Thyroid gland (tissue), 4 donors: ENCODE data around the gene NNT. TPM values are rescaled to one million over a fixed set of nuclear protein-coding genes. Genes with fewer than 3 reads are reported as not detected.
A peak's percentile ranks its signal among the peaks of the same experiment; 100 is the strongest.
"Not testable (repeated sequence)": the region's sequence is repeated elsewhere in the genome, so short reads cannot be mapped to it uniquely, and the experiment has no call there.

Source experiments
- DNase-seq, 2 donors: peaks; one replicate each; pipeline ENCODE4 v3.0.0-alpha.2; 2019
- H3K27ac ChIP-seq, 3 donors: fragments of 200-600 bp; sonication (generic); 1 replicate in 2 of 3; 2 replicates in 1 of 3; pipeline ENCODE4 v1.5.1; 2016 to 2019; ENCODE audit warnings: mild to moderate bottlenecking in 1 of 3, moderate library complexity in 1 of 3
- H3K27me3 ChIP-seq: fragments of 200-600 bp; sonication (generic); one replicate; pipeline ENCODE4 v1.5.1; 2019
- H3K36me3 ChIP-seq, 2 donors: fragments of 200-600 bp; sonication (generic); one replicate each; pipeline ENCODE4 v1.5.1; 2016 to 2019
- H3K4me1 ChIP-seq, 2 donors: fragments of 200-600 bp; sonication (generic); one replicate each; pipeline ENCODE4 v1.5.1; 2017 to 2019
- H3K4me3 ChIP-seq, 3 donors: fragments of 200-600 bp; sonication (generic); replicated peaks in 1 of 3; 1 replicate in 2 of 3; 2 replicates in 1 of 3; pipeline ENCODE4 v1.5.1; 2016; ENCODE audit warnings: mild to moderate bottlenecking in 1 of 3
- H3K9me3 ChIP-seq: fragments of 200-600 bp; sonication (generic); one replicate; pipeline ENCODE4 v1.5.1; 2017
- POLR2A ChIP-seq, 2 donors: fragments of 450-650 bp; IDR thresholded peaks; one replicate each; pipeline ENCODE4 v1.6.1; 2017; ENCODE audit warnings: antibody characterized with exemption in 2 of 2, mild to moderate bottlenecking in 2 of 2, moderate library complexity in 1 of 2
- WGBS, 2 donors: methylation state at CpG; one replicate each; pipeline ENCODE4 v1.1.5; 2017; 5-methylcytosine and 5-hydroxymethylcytosine counted together
- intact Hi-C: fragments of 100-400 bp; cut with DNase I; formaldehyde crosslinking; loops from one replicate; pipeline ENCODE4 v1.15.1; 2023
- total RNA-seq, 4 donors: library from RNA; depleted of rRNA; stranded (reverse); fragments of >200 nt; gene quantifications; one replicate each; pipeline ENCODE4 v1.2.3, GENCODE V29; 2016
- TF ChIP-seq, protein P1 (sequence below), 6 experiments: fragments of 200-600 bp in 3 of 6; fragments of 450-650 bp in 3 of 6; sonication (generic) in 3 of 6; IDR thresholded peaks; one replicate each; pipeline ENCODE4 v1.5.1; 2016 to 2019; ENCODE audit warnings: antibody characterized with exemption in 6 of 6, mild to moderate bottlenecking in 2 of 6, inconsistent platforms in 1 of 6, moderate library complexity in 1 of 6

The NNT gene
- total RNA-seq, 4 donors from 2014 or later: 95.7 to 125 (median 104) TPM

DNA sequence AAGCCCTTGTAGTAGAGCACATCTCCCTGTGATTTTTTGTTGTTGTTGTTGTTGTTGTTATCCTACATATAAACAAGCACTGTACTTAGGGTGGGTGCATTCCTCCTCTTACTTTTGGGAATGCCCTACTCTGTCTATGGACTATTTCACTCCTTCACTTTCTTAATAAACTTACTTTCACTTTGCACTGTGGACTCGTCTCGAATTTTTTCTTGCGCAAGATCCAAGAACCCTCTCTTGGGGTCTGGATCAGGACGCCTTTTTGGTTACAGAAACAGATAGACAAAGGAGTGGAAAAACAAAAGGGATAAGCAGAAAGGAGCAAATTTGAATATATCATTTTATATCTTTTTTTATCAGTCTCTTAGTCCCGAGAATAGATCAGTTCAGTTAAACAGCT lies 31.7 kb upstream of the NNT start:
- DNase-seq: no peak
- intact Hi-C loops: no loop called here
- H3K27ac ChIP-seq: peak overlapping the region in 1 of 3 donors; percentile 56
- no peak for TF ChIP-seq POLR2A (IDR thresholded peaks at IDR 0.05)
- TF ChIP-seq, protein P1, sequence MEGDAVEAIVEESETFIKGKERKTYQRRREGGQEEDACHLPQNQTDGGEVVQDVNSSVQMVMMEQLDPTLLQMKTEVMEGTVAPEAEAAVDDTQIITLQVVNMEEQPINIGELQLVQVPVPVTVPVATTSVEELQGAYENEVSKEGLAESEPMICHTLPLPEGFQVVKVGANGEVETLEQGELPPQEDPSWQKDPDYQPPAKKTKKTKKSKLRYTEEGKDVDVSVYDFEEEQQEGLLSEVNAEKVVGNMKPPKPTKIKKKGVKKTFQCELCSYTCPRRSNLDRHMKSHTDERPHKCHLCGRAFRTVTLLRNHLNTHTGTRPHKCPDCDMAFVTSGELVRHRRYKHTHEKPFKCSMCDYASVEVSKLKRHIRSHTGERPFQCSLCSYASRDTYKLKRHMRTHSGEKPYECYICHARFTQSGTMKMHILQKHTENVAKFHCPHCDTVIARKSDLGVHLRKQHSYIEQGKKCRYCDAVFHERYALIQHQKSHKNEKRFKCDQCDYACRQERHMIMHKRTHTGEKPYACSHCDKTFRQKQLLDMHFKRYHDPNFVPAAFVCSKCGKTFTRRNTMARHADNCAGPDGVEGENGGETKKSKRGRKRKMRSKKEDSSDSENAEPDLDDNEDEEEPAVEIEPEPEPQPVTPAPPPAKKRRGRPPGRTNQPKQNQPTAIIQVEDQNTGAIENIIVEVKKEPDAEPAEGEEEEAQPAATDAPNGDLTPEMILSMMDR (IDR thresholded peaks at IDR 0.05): no peak
- 83 to 84% methylated on average over 5 of the region's 5 CpGs for WGBS, 2 donors
- no peak overlapping the region for H3K4me3 ChIP-seq
- H3K27me3 ChIP-seq: no peaks in the 10 kb centered on the region
- no peaks in the 10 kb centered on the region for H3K36me3 ChIP-seq
- H3K9me3 ChIP-seq: no peaks in the 10 kb centered on the region
- H3K4me1 ChIP-seq: peaks cover 17% of the 10 kb centered on the region in 2 donors

DNA sequence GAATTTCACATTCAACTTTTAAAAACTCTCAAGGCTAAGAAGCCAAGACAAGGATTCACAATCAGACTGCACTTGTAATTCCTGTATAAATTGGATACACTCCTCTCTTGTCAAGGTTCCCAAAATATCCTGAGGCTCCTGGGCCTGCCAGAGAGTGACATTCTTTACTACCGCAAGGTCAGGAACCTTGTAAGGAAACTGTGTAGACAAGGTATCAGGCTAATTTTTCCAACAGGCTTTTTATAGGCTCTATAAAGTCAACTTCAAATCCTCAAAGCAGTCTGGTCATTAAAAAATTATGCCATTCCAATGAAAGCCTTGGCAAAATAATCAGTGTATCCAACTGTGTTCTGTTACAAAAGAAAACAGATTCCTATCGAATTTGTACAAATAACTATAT lies 30.6 kb upstream of the NNT start:
- Histone ChIP-seq H3K9me3 (no peaks in the 10 kb centered on the region), H3K27ac (peak overlapping the region; percentile 41 to 56 (median 46)), H3K4me3 (no peak overlapping the region), H3K36me3 (no peaks in the 10 kb centered on the region), H3K27me3 (no peaks in the 10 kb centered on the region), H3K4me1 (peaks cover 17% of the 10 kb centered on the region in 2 donors)
- 26 to 27% methylated on average over 2 of the region's 2 CpGs for WGBS, 2 donors
- TF ChIP-seq, protein P1 (IDR thresholded peaks at IDR 0.05): no peak
- TF ChIP-seq POLR2A (IDR thresholded peaks at IDR 0.05): no peak
- DNase-seq: peak in 1 of 2 donors; percentile 20
- intact Hi-C loops: no loop called here

DNA sequence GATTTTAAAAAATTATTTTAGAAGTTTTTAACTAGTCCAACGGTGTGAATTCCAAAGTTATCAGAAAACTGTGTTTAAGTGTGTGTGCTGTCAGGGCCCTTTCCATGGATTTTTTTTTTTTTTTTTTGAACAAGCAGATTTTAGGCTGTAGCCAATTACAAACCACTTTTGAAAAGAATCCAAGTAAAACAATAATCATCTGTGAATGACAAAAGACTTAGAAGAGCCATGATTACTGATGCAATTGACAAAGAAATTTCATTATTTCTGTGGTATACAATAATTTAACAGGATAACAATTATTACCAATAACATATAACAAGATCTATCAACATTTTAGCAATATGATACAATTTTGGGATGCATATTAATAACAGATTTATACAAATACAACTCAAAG lies 29.9 kb upstream of the NNT start:
- intact Hi-C loops: no loop called here
- WGBS, 2 donors: 63 to 73% methylated on average over 1 of the region's 1 CpG
- Histone ChIP-seq H3K4me1 (peaks cover 17% of the 10 kb centered on the region in 2 donors), H3K36me3 (no peaks in the 10 kb centered on the region), H3K27ac (peak overlapping the region; percentile 41 to 56 (median 46)), H3K4me3 (no peak overlapping the region), H3K27me3 (no peaks in the 10 kb centered on the region), H3K9me3 (no peaks in the 10 kb centered on the region)
- TF ChIP-seq POLR2A (IDR thresholded peaks at IDR 0.05): no peak
- TF ChIP-seq, protein P1 (IDR thresholded peaks at IDR 0.05): no peak
- DNase-seq: no peak

DNA sequence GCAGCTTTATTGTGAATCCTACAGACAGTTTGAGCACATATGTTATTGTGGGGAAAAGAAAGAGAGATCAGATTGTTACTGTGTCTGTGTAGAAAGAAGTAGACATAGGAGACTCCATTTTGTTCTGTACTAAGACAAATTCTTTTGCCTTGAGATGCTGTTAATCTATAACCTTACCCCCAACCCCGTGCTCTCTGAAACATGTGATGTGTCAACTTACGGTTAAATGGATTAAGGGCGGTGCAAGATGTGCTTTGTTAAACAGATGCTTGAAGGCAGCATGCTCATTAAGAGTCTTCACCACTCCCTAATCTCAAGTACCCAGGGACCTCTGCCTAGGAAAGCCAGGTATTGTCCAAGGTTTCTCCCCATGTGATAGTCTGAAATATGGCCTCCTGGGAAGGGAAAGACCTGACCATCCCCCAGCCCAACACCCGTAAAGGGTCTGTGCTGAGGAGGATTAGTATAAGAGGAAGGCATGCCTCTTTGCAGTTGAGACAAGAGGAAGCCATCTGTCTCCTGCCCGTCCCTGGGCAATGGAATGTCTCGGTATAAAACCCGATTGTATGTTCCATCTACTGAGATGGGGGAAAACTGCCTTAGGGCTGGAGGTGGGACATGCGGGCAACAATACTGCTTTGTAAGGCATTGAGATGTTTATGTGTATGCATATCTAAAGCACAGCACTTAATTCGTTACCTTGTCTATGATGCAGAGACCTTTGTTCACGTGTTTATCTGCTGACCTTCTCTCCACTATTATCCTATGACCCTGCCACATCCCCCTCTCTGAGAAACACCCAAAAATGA lies 22.4 kb upstream of the NNT start:
- WGBS, 2 donors: 86 to 93% methylated on average over 10 of the region's 10 CpGs
- H3K27me3 ChIP-seq, H3K27ac ChIP-seq, DNase-seq, H3K9me3 ChIP-seq, H3K36me3 ChIP-seq, H3K4me3 ChIP-seq, intact Hi-C loops, H3K4me1 ChIP-seq: not testable (repeated sequence)

DNA sequence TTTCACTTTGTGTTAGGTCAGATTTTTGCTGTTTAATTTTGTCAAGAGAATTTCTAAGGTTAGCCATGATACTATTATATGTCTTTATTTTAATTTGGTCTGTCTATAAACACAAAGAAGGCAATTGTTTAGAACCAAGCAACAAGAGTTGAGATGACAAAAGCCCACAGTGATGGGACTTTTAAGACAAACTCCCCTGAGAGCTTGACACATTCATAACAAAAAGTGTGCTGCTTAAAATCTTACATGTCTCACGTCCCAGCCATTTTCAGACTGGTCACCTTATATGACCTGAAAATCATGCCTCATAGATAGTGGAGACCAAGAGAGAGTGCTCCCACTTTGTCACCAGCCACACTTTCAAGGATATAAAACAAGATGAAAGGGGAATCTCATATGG lies 21.6 kb upstream of the NNT start:
- H3K36me3 ChIP-seq: no peaks in the 10 kb centered on the region
- no peaks in the 10 kb centered on the region for H3K27me3 ChIP-seq
- DNase-seq: no peak
- H3K4me3 ChIP-seq: no peak overlapping the region
- H3K4me1 ChIP-seq: no peaks in the 10 kb centered on the region
- WGBS, 2 donors: 86 to 90% methylated on average over 1 of the region's 1 CpG
- TF ChIP-seq, protein P1 (IDR thresholded peaks at IDR 0.05): no peak
- no peak for TF ChIP-seq POLR2A (IDR thresholded peaks at IDR 0.05)
- intact Hi-C loops: no loop called here
- no peak overlapping the region for H3K27ac ChIP-seq
- H3K9me3 ChIP-seq: no peaks in the 10 kb centered on the region
